Measurements from ENCODE around the gene CD99. TPM values are rescaled to one million over a fixed set of nuclear protein-coding genes. Genes with fewer than 3 reads are reported as not detected.
"Not testable (repeated sequence)": the region's sequence is repeated elsewhere in the genome, so short reads cannot be mapped to it uniquely, and the experiment has no call there.

The CD99 gene
- total RNA-seq, 1 donor from 2014 or later: 282 TPM

DNA sequence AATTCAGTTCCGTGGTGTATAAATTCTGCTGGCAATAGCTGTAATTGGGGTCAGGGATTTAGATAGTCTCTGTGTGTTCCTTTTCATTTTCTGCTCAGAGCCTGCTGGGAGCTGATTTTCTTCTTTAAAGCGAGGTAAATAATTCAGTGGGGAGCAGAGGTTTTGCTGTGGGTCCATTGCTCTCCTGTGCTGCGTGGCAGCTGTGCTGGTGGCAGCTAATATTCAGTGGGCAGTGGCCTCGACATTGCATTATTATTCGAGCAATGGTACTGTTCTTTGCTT is 74.4 kb downstream of the CD99 start:
- no peak for TF ChIP-seq POLR2A (IDR thresholded peaks at IDR 0.05)
- TF ChIP-seq, protein P1, sequence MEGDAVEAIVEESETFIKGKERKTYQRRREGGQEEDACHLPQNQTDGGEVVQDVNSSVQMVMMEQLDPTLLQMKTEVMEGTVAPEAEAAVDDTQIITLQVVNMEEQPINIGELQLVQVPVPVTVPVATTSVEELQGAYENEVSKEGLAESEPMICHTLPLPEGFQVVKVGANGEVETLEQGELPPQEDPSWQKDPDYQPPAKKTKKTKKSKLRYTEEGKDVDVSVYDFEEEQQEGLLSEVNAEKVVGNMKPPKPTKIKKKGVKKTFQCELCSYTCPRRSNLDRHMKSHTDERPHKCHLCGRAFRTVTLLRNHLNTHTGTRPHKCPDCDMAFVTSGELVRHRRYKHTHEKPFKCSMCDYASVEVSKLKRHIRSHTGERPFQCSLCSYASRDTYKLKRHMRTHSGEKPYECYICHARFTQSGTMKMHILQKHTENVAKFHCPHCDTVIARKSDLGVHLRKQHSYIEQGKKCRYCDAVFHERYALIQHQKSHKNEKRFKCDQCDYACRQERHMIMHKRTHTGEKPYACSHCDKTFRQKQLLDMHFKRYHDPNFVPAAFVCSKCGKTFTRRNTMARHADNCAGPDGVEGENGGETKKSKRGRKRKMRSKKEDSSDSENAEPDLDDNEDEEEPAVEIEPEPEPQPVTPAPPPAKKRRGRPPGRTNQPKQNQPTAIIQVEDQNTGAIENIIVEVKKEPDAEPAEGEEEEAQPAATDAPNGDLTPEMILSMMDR (IDR thresholded peaks at IDR 0.05): no peak
- TF ChIP-seq POLR2AphosphoS5 (IDR thresholded peaks at IDR 0.05; ENCODE audit: insufficient read depth in 1 of 2, low read depth in 1 of 2): no peak
- Histone ChIP-seq H3K4me1 (no peaks in the 10 kb centered on the region), H3K9me3 (no peaks in the 10 kb centered on the region), H3K27ac (peak overlapping the region; percentile 78), H3K27me3 (no peaks in the 10 kb centered on the region), H3K36me3 (no peaks in the 10 kb centered on the region), H3K4me3 (no peak overlapping the region)
- no peak for DNase-seq (ENCODE audit: extremely low spot score in 2 of 2)
- intact Hi-C loops (cut with DNase I): no loop called here

DNA sequence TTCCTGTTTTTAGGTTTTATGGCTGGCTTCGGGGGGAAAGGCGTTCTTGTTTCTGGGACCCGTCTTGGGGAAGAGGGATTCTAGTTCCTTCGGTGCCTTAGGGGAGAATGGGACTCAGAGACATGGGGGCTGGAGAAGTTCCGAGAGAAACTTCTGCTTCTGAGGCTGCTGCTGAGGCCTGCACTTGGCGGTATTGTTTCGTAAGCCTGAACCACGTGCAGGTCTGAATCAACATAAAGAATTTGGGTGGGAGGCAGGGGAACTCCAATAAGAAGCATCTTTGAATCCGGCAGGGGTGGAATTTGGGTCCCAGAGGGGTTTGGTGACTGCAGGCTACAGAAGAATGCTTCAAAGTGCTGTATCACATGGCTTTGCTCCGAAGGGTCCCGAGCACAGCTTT is 75.8 kb downstream of the CD99 start:
- peak overlapping the region; percentile 78 for H3K27ac ChIP-seq

DNA sequence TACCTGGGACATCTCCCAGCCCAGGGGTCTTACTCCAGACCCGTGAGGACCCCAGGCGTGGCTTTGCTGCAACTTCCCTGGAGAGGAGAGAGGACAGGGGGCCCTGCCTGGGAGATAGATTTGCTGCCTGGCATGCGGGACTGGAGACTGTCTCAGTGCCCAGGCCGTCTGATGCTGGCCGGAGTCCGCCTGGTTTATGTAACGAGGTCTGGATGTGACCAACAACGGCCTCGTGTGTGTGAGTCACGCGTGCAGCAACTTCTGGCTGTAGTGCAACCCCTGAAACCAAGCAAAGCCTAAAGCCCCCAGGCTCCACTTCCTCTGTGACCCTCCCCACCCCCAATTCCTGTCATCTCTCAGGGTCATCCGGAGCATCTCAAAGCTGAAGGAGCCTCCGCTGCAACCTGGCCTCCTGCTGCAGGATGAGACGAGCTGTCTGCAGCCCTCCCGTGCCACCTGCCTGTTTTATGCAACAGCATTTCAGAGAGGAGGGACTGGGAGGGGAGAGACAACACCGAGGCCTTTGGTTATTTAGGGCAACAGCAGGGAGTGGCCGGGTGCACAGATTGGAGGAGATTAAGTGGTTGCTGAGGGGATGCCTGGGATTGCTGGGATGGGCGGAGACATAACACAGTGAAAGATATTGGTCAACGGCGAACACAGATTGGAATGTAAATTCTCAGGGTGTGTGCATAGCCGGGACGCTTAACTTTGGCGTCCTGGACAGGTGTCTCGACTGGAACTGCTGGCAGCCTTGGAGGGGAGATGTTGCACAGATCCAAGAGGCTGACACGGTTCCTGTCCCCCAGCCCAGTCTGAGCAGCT is 76.7 kb downstream of the CD99 start:
- Histone ChIP-seq H3K36me3 (no peaks in the 10 kb centered on the region), H3K4me3 (no peak overlapping the region), H3K27ac (peak overlapping the region; percentile 78), H3K9me3 (no peaks in the 10 kb centered on the region), H3K4me1 (no peaks in the 10 kb centered on the region), H3K27me3 (no peaks in the 10 kb centered on the region)
- peak in 1 of 2 donors; percentile 89 for DNase-seq (ENCODE audit: extremely low spot score in 2 of 2)
- intact Hi-C loops (cut with DNase I): no loop called here
- TF ChIP-seq POLR2AphosphoS5 (IDR thresholded peaks at IDR 0.05; ENCODE audit: insufficient read depth in 1 of 2, low read depth in 1 of 2): peak in 1 of 2 donors; percentile 75
- TF ChIP-seq, protein P1 (IDR thresholded peaks at IDR 0.05): no peak

More for the DNA sequence above, 75.8 kb downstream of the CD99 start:
- Histone ChIP-seq H3K27me3 (no peaks in the 10 kb centered on the region), H3K4me1 (no peaks in the 10 kb centered on the region), H3K36me3 (no peaks in the 10 kb centered on the region), H3K4me3 (no peak overlapping the region), H3K9me3 (no peaks in the 10 kb centered on the region)
- intact Hi-C loops (cut with DNase I): no loop called here
- no peak for DNase-seq (ENCODE audit: extremely low spot score in 2 of 2)
- TF ChIP-seq, protein P1 (IDR thresholded peaks at IDR 0.05): no peak
- no peak for TF ChIP-seq POLR2AphosphoS5 (IDR thresholded peaks at IDR 0.05; ENCODE audit: insufficient read depth in 1 of 2, low read depth in 1 of 2)
- no peak for TF ChIP-seq POLR2A (IDR thresholded peaks at IDR 0.05)

DNA sequence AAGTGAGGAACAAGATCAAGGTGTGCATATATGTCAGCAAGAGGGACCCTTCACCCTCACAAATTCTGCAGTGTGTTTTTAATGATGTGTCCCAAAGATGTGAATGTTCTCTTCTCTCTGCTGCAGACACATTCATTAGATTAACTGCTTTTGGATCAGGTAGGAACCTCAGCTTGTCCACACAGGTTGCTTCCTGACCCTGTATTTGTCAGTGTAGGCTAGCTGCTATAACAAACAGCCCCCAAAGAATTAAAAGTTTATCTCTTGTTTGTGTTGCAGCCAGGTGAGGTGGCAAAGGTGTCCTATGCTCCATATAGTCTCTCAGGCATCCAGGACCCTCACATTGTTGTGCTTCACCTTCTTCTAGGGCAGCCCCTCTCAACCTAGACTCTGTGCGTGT is 78.5 kb downstream of the CD99 start:
- DNase-seq (ENCODE audit: extremely low spot score in 2 of 2): no peak
- Histone ChIP-seq H3K4me3 (no peak overlapping the region), H3K27ac (no peak overlapping the region), H3K27me3 (no peaks in the 10 kb centered on the region), H3K4me1 (no peaks in the 10 kb centered on the region), H3K36me3 (no peaks in the 10 kb centered on the region), H3K9me3 (no peaks in the 10 kb centered on the region)
- intact Hi-C loops (cut with DNase I): no loop called here
- TF ChIP-seq, protein P1 (IDR thresholded peaks at IDR 0.05): no peak
- TF ChIP-seq POLR2A (IDR thresholded peaks at IDR 0.05): no peak
- no peak for TF ChIP-seq POLR2AphosphoS5 (IDR thresholded peaks at IDR 0.05; ENCODE audit: insufficient read depth in 1 of 2, low read depth in 1 of 2)

DNA sequence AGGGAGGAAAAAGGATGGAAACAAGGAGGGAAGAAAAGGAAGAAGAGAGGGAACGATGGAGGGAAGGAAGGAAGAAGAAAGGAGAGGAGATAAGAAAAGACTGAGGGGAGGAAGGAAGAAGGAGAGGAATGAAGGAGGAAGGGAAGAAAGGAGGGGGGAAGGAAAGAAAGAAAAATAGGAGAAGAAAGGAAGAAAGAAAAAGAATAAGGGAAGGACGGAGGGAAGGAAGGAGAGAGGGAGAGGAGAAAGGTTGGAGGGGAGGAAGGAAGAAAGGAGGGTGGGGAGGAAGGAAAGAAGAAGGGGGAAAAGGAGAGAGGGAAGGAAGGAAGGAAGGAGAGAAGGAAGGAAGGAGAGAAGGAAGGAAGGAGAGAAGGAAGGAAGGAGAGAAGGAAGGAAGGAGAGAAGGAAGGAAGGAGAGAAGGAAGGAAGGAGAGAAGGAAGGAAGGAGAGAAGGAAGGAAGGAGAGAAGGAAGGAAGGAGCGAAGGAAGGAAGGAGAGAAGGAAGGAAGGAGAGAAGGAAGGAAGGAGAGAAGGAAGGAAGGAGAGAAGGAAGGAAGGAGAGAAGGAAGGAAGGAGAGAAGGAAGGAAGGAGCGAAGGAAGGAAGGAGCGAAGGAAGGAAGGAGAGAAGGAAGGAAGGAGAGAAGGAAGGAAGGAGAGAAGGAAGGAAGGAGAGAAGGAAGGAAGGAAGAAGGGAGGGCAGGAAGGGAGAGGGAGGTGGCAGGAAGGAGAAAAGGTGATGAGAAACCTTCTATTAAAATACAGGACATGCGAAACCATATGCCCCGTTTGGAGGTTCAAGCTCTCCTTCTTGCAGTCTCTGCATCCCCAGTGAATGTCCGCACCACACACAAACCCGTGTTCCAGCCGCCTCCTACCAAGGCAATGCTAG is 82.3 kb downstream of the CD99 start:
- H3K27ac ChIP-seq; H3K4me3 ChIP-seq; H3K9me3 ChIP-seq; H3K4me1 ChIP-seq; intact Hi-C loops (cut with DNase I); DNase-seq (ENCODE audit: extremely low spot score in 2 of 2); H3K36me3 ChIP-seq; H3K27me3 ChIP-seq: not testable (repeated sequence)

Measured in vagina (tissue), 2 donors.